Testis (tissue), 3 donors: ENCODE data around the gene ALDH3B2. TPM values are rescaled to one million over a fixed set of nuclear protein-coding genes. Genes with fewer than 3 reads are reported as not detected.

Source experiments
- DNase-seq: peaks from one replicate; pipeline ENCODE4 v3.0.0-alpha.2; 2019
- H3K27ac ChIP-seq, 2 donors: fragments of 200-600 bp; sonication (generic); one replicate each; pipeline ENCODE4 v1.5.1; 2019
- H3K27me3 ChIP-seq: fragments of 200-600 bp; sonication (generic); one replicate; pipeline ENCODE4 v1.5.1; 2019
- H3K36me3 ChIP-seq: fragments of 200-600 bp; sonication (generic); one replicate; pipeline ENCODE4 v1.5.1; 2017; ENCODE audit warnings: low read depth; ENCODE audit errors: missing control alignments
- H3K4me1 ChIP-seq: fragments of 200-600 bp; sonication (generic); one replicate; pipeline ENCODE4 v1.5.1; 2019
- H3K4me3 ChIP-seq, 2 donors: fragments of 200-600 bp; sonication (generic); one replicate each; pipeline ENCODE4 v1.5.1; 2017 to 2019
- H3K9me3 ChIP-seq: fragments of 200-600 bp; sonication (generic); one replicate; pipeline ENCODE4 v1.5.1; 2017
- CTCF ChIP-seq, 3 experiments: fragments of 450-650 bp in 2 of 3; fragments of 200-600 bp in 1 of 3; sonication (generic) in 1 of 3; IDR thresholded peaks; one replicate each; pipeline ENCODE4 v1.5.1; 2016 to 2019; ENCODE audit warnings: antibody characterized with exemption in 3 of 3, mild to moderate bottlenecking in 2 of 3, moderate library complexity in 1 of 3
- POLR2A ChIP-seq: fragments of 450-650 bp; IDR thresholded peaks from one replicate; pipeline ENCODE4 v1.6.1; 2017; ENCODE audit warnings: antibody characterized with exemption, mild to moderate bottlenecking, moderate library complexity
- WGBS, 2 donors: methylation state at CpG; one replicate each; pipeline ENCODE4 v1.1.5; 2018; 5-methylcytosine and 5-hydroxymethylcytosine counted together
- intact Hi-C: fragments of 100-400 bp; cut with DNase I; formaldehyde crosslinking; loops from one replicate; pipeline ENCODE4 v1.15.1; 2023; ENCODE audit warnings: low total_unique reads
- polyA plus RNA-seq: library from polyadenylated mRNA; stranded (reverse); fragments of 350-450 nt; fragmentation: Illumina TruSeq; extraction: RNeasy Lipid Tissue Mini Kit (QIAGEN cat#74804); gene quantifications from one replicate; pipeline ENCODE4 v1.2.3, GENCODE V29; 2014; ENCODE audit warnings: low read depth, low replicate concordance; ENCODE audit not compliant: insufficient read depth
- total RNA-seq, 2 donors: library from RNA; depleted of rRNA; stranded (reverse); fragments of >200 nt; gene quantifications; one replicate each; pipeline ENCODE4 v1.2.3, GENCODE V29; 2016

ALDH3B2 gene
- total and polyA plus RNA-seq, 3 donors from 2014 or later = 0.19 TPM; not detected in 2

- Histone ChIP-seq H3K9me3 (no peaks in the 10 kb centered on the region), H3K36me3 (no peaks in the 10 kb centered on the region), H3K27ac (no peak overlapping the region), H3K27me3 (no peaks in the 10 kb centered on the region), H3K4me3 (no peak overlapping the region), H3K4me1 (no peaks in the 10 kb centered on the region)
- 73 to 82% methylated on average over 10 to 20 of the region's 20 CpGs for WGBS, 2 donors
- intact Hi-C loops = no loop called here
- peak; percentile 7 for DNase-seq
- TF ChIP-seq POLR2A (no peak), CTCF (IDR thresholded peaks at IDR 0.05) (no peak)
Measured at GRCh38 chr11:67666676-67667489, 7.5 kb downstream of the ALDH3B2 start.

- Histone ChIP-seq H3K36me3 (no peaks in the 10 kb centered on the region), H3K27ac (no peak overlapping the region), H3K4me1 (no peaks in the 10 kb centered on the region), H3K27me3 (no peaks in the 10 kb centered on the region), H3K4me3 (no peak overlapping the region), H3K9me3 (no peaks in the 10 kb centered on the region)
- TF ChIP-seq CTCF (IDR thresholded peaks at IDR 0.05) (no peak), POLR2A (no peak)
- DNase-seq = no peak
- intact Hi-C loops = no loop called here
- 87 to 95% methylated on average over 6 to 11 of the region's 11 CpGs for WGBS, 2 donors
Measured at GRCh38 chr11:67666303-67666645, 8.1 kb downstream of the ALDH3B2 start.

- no peaks in the 10 kb centered on the region for H3K4me1 ChIP-seq
- no peaks in the 10 kb centered on the region for H3K36me3 ChIP-seq
- intact Hi-C loops = no loop called here
- 80 to 86% methylated on average over 13 to 22 of the region's 24 CpGs for WGBS, 2 donors
- no peaks in the 10 kb centered on the region for H3K27me3 ChIP-seq
- H3K4me3 ChIP-seq = no peak overlapping the region
- TF ChIP-seq POLR2A (no peak), CTCF (IDR thresholded peaks at IDR 0.05) (peak in 2 of 3 experiments; percentile 13 to 17)
- no peaks in the 10 kb centered on the region for H3K9me3 ChIP-seq
- DNase-seq = peak; percentile 59
- no peak overlapping the region for H3K27ac ChIP-seq
Measured at GRCh38 chr11:67665541-67666302, 8.7 kb downstream of the ALDH3B2 start.

- Histone ChIP-seq H3K9me3 (no peaks in the 10 kb centered on the region), H3K4me3 (no peak overlapping the region), H3K4me1 (no peaks in the 10 kb centered on the region), H3K27ac (no peak overlapping the region), H3K36me3 (no peaks in the 10 kb centered on the region), H3K27me3 (no peaks in the 10 kb centered on the region)
- DNase-seq = no peak
- intact Hi-C loops = no loop called here
- no peak for TF ChIP-seq CTCF (IDR thresholded peaks at IDR 0.05)
- TF ChIP-seq POLR2A = no peak
- WGBS, 2 donors = 88% methylated on average over 20 to 33 of the region's 33 CpGs
Measured at GRCh38 chr11:67664696-67665540, 9.5 kb downstream of the ALDH3B2 start.
